ENCODE measurements around the gene LGI4.
A peak's percentile ranks its signal among the peaks of the same experiment; 100 is the strongest.

The LGI4 gene

GRCh38 chr19:35123573-35123972 lies 11.3 kb downstream of the LGI4 start:
- no peak for DNase-seq

- DNase-seq: no peak
Measured at GRCh38 chr19:35122687-35123551, 11.9 kb downstream of the LGI4 start.

- DNase-seq: no peak
Measured at GRCh38 chr19:35120898-35121297, 14.0 kb downstream of the LGI4 start.

- no peak for DNase-seq
Measured at GRCh38 chr19:35120492-35120891, 14.4 kb downstream of the LGI4 start.

- DNase-seq: no peak
Measured at GRCh38 chr19:35119578-35120155, 15.2 kb downstream of the LGI4 start.

GRCh38 chr19:35119091-35119490 lies 15.8 kb downstream of the LGI4 start:
- DNase-seq: no peak

GRCh38 chr19:35118268-35119020 lies 16.4 kb downstream of the LGI4 start:
- DNase-seq: no peak

GRCh38 chr19:35117799-35118198 lies 17.1 kb downstream of the LGI4 start:
- DNase-seq: no peak

- DNase-seq: no peak
Measured at GRCh38 chr19:35117116-35117515, 17.7 kb downstream of the LGI4 start.

- no peak for DNase-seq
Measured at GRCh38 chr19:35116072-35116801, 18.6 kb downstream of the LGI4 start.

- no peak for DNase-seq
Measured at GRCh38 chr19:35115177-35115951, 19.5 kb downstream of the LGI4 start, which contains the start of gene FXYD3. FXYD3 (plus strand) TSS chr19:35115823; CDS start chr19:35119377, 3,554 bp downstream.

- peak; percentile 93 for DNase-seq
Measured at GRCh38 chr19:35114353-35115176, 20.3 kb downstream of the LGI4 start.

- DNase-seq: no peak
Measured at GRCh38 chr19:35112995-35113688, 21.7 kb downstream of the LGI4 start.

GRCh38 chr19:35110974-35111373 lies 23.9 kb downstream of the LGI4 start:
- no peak for DNase-seq

GRCh38 chr19:35109395-35110112 lies 25.3 kb downstream of the LGI4 start:
- DNase-seq: no peak

- DNase-seq: no peak
Measured at GRCh38 chr19:35108730-35109129, 26.1 kb downstream of the LGI4 start.

- DNase-seq: no peak
Measured at GRCh38 chr19:35107545-35107944, 27.3 kb downstream of the LGI4 start.

GRCh38 chr19:35106898-35107541 lies 27.8 kb downstream of the LGI4 start:
- DNase-seq: no peak

- DNase-seq: no peak
Measured at GRCh38 chr19:35106291-35106583, 28.6 kb downstream of the LGI4 start.

Data from activated CD8-positive, alpha-beta memory T cell treated with anti-CD3 and anti-CD28 coated beads, Interleukin-2, amount 50 U/mL, for 48 hours (primary cell).